Sigmoid colon (tissue), 4 donors: Measurements from ENCODE around the gene CRTC1.

Source experiments
- EP300 ChIP-seq, 4 donors: sonication (generic); formaldehyde crosslinking; IDR thresholded peaks; one replicate each; pipeline ENCODE4 v1.6.1; 2017; ENCODE audit warnings: antibody characterized with exemption in 4 of 4
- POLR2A ChIP-seq, 2 donors: fragments of 450-650 bp; IDR thresholded peaks; one replicate each; pipeline ENCODE4 v1.6.1; 2016; ENCODE audit warnings: antibody characterized with exemption in 2 of 2, mild to moderate bottlenecking in 2 of 2, moderate library complexity in 2 of 2
- POLR2AphosphoS5 ChIP-seq, 4 donors: sonication (generic); formaldehyde crosslinking; IDR thresholded peaks; one replicate each; pipeline ENCODE4 v1.6.1; 2017; ENCODE audit warnings: antibody characterized with exemption in 4 of 4
- TF ChIP-seq, protein P1 (sequence below), 4 experiments: fragments of 450-650 bp in 3 of 4; fragments of 200-600 bp in 1 of 4; IDR thresholded peaks; one replicate each; pipeline ENCODE4 v1.5.1; 2016 to 2019; ENCODE audit warnings: antibody characterized with exemption in 4 of 4, mild to moderate bottlenecking in 3 of 4, moderate library complexity in 2 of 4

DNA sequence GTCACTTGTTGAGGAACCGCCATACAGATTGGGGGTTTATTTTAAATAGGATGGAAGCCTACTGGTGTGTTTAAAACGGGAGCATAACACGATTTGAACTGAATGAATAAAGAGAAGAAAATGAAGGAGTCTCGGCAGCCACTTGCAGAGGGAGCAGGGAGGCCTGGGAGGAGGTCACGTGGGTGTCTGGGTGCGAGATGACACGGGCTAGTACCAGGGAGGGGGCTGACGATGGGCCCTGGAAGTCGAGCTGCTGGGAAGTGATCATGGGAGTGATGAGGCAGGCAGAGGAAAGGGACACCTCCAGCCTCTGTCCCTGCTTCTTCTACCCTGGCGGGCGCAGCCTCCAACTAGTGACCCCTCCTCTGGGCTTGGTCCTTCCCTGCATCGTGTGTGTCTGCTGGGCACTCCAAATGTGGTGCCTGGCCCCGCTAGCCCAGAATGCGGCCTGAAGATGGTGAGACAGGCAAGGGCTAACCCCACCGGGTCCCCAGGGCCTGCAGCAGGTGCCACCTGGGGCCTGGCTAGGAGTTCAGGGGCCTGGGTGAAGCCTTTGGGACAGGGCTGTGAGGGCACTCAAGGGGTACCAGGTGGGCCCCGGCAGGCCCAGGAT lies 35.5 kb downstream of the CRTC1 start:
- TF ChIP-seq, protein P1, sequence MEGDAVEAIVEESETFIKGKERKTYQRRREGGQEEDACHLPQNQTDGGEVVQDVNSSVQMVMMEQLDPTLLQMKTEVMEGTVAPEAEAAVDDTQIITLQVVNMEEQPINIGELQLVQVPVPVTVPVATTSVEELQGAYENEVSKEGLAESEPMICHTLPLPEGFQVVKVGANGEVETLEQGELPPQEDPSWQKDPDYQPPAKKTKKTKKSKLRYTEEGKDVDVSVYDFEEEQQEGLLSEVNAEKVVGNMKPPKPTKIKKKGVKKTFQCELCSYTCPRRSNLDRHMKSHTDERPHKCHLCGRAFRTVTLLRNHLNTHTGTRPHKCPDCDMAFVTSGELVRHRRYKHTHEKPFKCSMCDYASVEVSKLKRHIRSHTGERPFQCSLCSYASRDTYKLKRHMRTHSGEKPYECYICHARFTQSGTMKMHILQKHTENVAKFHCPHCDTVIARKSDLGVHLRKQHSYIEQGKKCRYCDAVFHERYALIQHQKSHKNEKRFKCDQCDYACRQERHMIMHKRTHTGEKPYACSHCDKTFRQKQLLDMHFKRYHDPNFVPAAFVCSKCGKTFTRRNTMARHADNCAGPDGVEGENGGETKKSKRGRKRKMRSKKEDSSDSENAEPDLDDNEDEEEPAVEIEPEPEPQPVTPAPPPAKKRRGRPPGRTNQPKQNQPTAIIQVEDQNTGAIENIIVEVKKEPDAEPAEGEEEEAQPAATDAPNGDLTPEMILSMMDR (IDR thresholded peaks at IDR 0.05), result no peak
- TF ChIP-seq POLR2A (IDR thresholded peaks at IDR 0.05), result no peak
- no peak for TF ChIP-seq EP300 (IDR thresholded peaks at IDR 0.05)
- no peak for TF ChIP-seq POLR2AphosphoS5 (IDR thresholded peaks at IDR 0.05)
